Activated CD4-positive, CD25-positive, alpha-beta regulatory T cell treated with anti-CD3 and anti-CD28 coated beads, Interleukin-2, amount 50 U/mL, for 72 hours (primary cell): ENCODE measurements around the gene HLCS.

Experiments used
- DNase-seq: peaks from one replicate; pipeline ENCODE4 v3.0.0; 2021

Gene HLCS

GRCh38 chr21:36914244-36915013 lies 52.0 kb downstream of the HLCS start:
- no peak for DNase-seq

- DNase-seq = no peak
Measured at GRCh38 chr21:36913247-36914169, 53.0 kb downstream of the HLCS start.

- no peak for DNase-seq
Measured at GRCh38 chr21:36910581-36911307, 55.7 kb downstream of the HLCS start.

- peak; percentile 41 for DNase-seq
Measured at GRCh38 chr21:36909901-36910561, 56.4 kb downstream of the HLCS start.

GRCh38 chr21:36909423-36909822 lies 57.0 kb downstream of the HLCS start:
- DNase-seq = no peak

DNA sequence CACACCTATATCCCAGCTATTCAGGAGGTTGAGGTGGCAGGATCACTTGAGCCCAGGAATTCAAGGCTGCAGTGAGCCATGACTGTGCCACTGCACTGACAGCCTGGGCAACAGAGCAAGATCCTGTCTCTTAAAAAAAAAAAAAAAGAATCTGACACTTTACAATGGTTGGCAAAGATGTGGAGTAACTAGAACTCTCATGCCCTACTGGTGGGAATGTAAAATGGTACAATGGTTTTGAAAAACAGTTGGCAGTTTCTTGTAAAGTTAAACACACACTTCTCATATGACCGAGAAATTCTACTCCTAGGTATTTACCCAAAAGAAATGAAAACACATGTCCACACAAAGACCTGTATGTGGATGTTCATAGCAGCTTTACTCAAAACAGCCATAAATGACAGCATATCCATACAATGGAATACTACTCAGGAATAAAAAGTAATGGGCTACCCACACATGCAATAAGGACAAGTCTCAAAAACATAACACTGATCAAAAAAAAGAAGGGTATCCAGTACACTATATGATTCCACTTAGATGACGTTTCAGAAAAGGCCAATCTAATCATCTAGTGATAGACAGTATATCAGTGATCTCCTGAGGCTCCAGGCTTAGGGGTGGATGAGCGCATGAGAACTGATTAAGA lies 58.1 kb downstream of the HLCS start:
- DNase-seq = no peak

DNA sequence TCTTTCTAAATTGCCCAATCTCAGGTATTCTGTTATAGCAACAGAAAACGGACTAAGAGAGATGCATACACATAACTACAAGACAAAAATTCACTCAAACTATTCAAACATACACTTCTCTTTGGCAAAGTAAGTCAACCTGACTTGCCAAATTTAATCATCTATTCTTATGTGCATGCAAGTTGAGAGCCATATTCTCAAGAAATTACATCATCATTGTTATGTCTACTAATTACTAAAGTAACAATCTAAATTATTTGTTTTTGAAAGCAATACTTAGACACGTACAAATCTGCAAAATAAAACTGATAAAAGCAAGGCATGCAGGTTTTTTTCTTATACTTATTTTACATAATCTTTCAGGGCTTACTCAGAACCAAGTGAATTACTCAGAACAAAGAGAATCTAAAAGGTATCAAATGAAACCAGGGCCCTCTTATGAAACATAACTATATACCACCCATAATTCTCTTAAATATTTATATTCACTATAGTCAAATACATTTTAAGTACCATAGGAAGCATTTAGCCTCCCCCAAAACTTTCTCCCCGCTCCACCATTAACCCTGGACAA lies 62.3 kb downstream of the HLCS start:
- no peak for DNase-seq

DNA sequence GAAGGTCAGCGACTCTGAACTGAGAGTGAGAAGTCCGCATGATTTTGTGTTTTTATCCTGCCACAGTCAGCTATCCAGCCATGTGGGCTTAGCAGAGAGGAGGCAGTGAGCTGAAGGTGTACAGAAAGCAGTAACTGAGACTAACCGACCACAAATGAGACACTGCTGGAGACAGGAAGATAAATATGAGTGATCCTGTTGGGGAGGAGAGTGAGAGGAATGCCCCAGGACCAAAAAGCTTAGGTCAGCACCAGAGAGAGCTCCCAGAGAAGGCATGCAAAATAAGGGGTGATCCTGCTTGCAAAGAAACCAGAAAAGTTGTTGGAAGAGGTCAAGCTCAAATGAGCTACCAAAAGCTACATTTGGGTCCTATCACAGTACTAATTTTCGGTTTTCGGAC lies 63.7 kb downstream of the HLCS start:
- no peak for DNase-seq

GRCh38 chr21:36902331-36902730 lies 64.1 kb downstream of the HLCS start:
- no peak for DNase-seq

DNA sequence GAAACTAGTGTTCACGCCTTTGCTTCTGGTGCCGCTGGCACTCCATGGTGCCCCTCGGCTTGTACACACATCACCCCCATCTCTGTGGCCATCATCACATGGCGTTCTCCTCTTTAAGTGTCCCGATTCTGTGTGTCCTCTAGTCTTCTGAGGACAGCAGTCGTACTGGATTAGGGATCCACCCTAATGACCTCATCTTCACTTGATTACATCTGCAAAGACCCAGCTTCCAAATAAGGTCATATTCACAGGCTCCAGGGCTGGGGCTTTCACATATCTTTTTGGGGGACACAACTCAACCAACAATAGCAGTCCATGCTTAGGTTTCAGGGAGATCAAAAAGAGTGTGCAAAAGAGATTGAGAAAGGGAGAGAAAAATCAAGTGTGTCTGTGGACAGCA lies 64.9 kb downstream of the HLCS start:
- DNase-seq = no peak

DNA sequence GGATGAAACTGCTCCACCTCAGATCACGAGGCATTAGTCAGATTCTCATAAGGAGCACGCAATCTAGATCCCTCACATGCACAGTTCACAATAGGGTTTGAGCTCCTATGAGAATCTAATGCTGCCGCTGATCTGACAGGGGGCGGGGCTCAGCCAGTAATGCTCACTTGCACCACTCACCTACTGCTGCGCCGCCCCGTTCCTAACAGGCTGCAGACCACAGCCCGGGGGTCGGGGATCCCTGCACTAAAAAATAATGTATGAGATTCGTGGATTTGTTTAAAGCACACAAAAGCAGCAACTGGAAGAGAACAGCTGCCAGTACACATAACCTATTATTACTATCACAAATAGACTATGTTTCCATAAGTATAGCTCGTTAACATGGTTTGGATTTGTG lies 72.9 kb downstream of the HLCS start:
- no peak for DNase-seq

GRCh38 chr21:36892201-36892600 lies 74.3 kb downstream of the HLCS start:
- no peak for DNase-seq

- DNase-seq = no peak
Measured at GRCh38 chr21:36891692-36892091, 74.8 kb downstream of the HLCS start.

DNA sequence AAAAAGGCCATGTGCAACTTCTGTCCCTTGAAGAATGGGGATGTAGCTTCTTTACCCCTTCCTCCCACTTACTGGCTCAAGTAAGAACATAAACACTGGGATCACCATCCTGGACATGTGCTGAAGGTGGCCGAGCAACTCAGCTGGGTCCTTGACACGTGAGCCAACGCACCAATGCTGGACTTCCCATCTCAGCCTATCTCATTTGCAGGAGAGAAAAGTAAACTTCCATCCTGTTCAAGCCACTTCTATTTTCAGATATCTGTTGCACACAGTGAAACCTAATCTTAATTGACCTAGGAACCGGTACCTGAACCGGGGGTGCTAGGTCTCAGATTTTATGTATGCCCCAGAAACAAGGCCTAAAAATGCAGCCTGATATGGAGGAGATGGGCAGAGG lies 75.3 kb downstream of the HLCS start:
- no peak for DNase-seq

DNA sequence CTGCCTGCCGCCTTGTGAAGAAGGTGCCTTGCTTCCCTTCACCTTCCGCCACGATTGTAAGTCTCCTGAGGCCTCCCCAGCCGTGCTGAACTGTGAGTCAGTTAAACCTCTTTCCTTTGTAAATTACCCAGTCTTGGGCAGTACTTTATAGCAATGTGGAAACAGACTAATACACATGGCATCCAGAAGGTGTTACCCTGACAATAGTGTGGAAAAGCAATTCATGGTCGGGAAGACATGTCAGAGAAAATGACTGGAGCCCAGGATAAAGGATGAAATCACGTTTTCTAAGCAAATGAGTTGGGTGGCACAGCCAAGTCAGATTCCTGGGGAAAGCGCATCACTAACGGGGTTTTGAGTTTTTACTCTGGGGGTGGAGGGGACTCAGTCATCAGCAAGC lies 76.4 kb downstream of the HLCS start:
- DNase-seq = no peak

- no peak for DNase-seq
Measured at GRCh38 chr21:36889401-36889800, 77.1 kb downstream of the HLCS start.

- no peak for DNase-seq
Measured at GRCh38 chr21:36888466-36888865, 78.0 kb downstream of the HLCS start.

GRCh38 chr21:36887963-36888362 lies 78.5 kb downstream of the HLCS start:
- DNase-seq = no peak

DNA sequence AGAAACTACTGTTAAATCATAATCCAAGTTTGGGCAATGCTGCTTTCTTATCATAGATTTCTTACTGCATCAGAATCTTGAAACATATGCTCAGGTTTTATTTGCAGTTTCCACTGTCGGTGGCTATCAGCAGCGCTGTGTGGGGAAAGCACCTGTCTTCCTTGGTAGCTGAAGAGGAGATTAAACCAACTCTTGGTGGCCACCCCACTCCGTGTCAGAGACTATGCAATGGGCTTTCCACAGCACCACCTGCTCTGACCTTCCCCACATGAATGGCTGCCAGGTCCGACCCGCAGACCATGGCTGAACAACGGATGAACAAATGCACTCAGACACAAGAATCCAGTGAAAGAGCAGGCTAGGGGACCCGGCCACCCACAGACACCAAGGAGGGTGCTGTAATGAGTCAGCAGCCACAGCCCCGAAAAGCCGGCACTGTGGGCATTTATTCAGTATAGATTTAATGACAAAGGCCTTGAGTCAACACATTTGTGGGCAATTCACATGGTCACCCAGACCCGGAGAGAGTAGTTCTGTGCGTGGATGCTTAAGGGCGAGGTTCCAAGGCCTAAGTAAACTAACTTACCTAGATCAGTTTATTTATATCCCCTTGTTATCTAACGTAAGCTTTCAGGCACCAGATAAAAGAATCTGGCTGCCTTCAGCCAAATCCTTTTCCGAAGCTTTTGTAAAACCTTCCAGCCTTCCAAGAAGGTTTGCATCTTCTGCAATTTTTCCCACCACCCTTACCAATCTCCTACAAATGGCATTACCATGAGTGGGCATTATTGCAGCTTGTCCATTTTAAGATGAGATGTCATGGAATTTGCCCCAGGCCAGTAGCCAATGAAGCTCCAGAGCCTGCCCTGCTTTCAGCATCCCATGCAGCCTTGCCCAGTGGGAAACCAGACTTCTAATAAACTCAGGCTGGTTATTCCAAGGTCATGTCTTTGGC lies 82.7 kb downstream of the HLCS start:
- DNase-seq = no peak

DNA sequence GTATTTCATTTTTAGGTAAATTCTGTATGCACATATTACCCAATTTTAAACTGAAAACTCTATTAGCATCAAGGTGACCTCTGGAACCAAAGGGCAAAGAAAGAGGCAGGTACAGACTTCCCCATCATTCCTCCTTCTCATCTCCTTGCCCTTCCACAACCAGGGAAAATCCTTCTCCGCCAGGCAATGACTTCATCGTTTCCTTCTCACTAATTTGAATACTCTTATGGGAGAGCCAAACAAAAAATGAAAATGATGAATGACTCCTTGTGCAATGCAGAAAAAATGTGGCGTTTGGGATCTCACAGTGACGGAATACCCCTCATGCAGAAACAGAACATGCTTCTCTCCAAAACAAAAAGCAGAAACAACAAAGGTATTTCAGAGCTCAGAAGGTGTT lies 83.7 kb downstream of the HLCS start:
- no peak for DNase-seq

DNA sequence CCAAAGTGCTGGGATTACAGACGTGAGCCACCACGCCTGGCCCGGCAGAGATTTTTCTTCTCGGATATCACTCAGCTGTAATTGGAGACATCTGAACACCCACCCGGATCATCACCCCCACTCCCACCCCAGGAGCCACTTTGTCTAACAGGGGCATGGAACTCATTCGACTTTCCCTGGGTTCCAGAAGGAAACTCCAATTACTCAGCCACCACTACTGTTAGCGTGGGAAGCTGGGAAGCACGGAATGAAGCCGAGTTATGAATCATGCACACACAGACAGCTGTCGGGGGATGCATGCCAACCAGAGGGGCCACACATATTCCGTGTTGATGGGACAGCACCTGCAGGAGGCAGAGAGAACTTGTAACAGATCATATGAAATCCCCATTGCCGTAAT lies 85.2 kb downstream of the HLCS start:
- DNase-seq = no peak
